ENCODE results near the gene NAIP.
"Not testable (repeated sequence)": the region's sequence is repeated elsewhere in the genome, so short reads cannot be mapped to it uniquely, and the experiment has no call there.

DNA sequence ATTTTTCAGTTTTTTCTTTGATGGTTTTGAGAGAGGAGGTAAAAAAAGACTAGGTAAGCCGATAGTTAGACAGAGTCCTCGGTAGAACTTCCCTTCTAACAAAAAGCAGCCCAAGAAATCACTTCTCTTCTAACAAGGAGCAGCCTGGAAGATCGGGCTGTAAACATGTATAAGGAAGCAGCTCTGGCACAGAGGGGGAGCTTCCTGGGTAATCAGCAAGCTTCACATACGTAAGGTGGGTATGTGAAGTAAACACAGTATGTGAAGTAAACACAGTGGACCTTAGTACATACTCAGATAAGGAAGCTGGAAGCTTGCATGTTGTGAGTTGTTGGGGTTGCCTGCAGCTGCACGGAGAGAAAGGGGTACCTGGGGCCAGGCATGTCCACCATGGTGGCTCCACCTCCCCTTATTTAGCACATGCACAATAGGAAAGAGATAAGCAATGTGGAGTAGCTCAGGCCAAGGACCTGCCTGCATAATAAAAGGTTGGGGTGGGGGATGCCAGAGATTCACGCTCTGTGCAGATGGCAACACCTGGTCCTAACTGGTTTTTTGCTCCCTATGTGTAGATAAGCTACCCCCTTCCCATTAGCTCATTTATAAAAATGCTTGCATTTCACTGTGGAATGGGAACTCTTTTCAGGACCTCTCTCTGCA, 93.3 kb downstream of the NAIP start:
- TF ChIP-seq POLR2A (IDR thresholded peaks at IDR 0.05), result not testable (repeated sequence)
- TF ChIP-seq, protein P1, sequence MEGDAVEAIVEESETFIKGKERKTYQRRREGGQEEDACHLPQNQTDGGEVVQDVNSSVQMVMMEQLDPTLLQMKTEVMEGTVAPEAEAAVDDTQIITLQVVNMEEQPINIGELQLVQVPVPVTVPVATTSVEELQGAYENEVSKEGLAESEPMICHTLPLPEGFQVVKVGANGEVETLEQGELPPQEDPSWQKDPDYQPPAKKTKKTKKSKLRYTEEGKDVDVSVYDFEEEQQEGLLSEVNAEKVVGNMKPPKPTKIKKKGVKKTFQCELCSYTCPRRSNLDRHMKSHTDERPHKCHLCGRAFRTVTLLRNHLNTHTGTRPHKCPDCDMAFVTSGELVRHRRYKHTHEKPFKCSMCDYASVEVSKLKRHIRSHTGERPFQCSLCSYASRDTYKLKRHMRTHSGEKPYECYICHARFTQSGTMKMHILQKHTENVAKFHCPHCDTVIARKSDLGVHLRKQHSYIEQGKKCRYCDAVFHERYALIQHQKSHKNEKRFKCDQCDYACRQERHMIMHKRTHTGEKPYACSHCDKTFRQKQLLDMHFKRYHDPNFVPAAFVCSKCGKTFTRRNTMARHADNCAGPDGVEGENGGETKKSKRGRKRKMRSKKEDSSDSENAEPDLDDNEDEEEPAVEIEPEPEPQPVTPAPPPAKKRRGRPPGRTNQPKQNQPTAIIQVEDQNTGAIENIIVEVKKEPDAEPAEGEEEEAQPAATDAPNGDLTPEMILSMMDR (IDR thresholded peaks at IDR 0.05), result not testable (repeated sequence)

Measured in thyroid gland (tissue), 4 donors.